DMS 273 treated with DMSO at 0.1 percent for 48 hours (cell line): ENCODE measurements around the gene NUPR1.
A peak's percentile ranks its signal among the peaks of the same experiment; 100 is the strongest.
"Not testable (repeated sequence)": the region's sequence is repeated elsewhere in the genome, so short reads cannot be mapped to it uniquely, and the experiment has no call there.

Experiments used
- DNase-seq: peaks from one replicate; lab custom pipeline; 2025; lab: John Stamatoyannopoulos, UW

NUPR1 gene

GRCh38 chr16:28498666-28499381 is 40.0 kb downstream of the NUPR1 start:
- no peak for DNase-seq

- DNase-seq, result no peak
Measured at GRCh38 chr16:28497861-28498599, 40.7 kb downstream of the NUPR1 start.

GRCh38 chr16:28497386-28497785 is 41.4 kb downstream of the NUPR1 start:
- DNase-seq, result no peak

GRCh38 chr16:28496844-28497243 is 41.9 kb downstream of the NUPR1 start:
- DNase-seq, result no peak

GRCh38 chr16:28495795-28496749 is 42.7 kb downstream of the NUPR1 start:
- DNase-seq, result no peak

GRCh38 chr16:28495098-28495793 is 43.5 kb downstream of the NUPR1 start:
- DNase-seq, result no peak

GRCh38 chr16:28494121-28494851 is 44.5 kb downstream of the NUPR1 start, which contains the start of gene APOBR:
Gene APOBR (plus strand): TSS chr16:28494643. CDS start chr16:28494682, 39 bp downstream.
- no peak for DNase-seq

- no peak for DNase-seq
Measured at GRCh38 chr16:28492511-28492910, 46.3 kb downstream of the NUPR1 start.

GRCh38 chr16:28491970-28492474 is 46.8 kb downstream of the NUPR1 start, which contains the start of gene CLN3:
Gene CLN3 (minus strand): TSS chr16:28492074. CDS start chr16:28491759, 315 bp downstream.
- peak; percentile 82 for DNase-seq

- DNase-seq, result no peak
Measured at GRCh38 chr16:28491230-28491969, 47.4 kb downstream of the NUPR1 start.

GRCh38 chr16:28486266-28486665 is 52.5 kb downstream of the NUPR1 start:
- no peak for DNase-seq

- DNase-seq, result not testable (repeated sequence)
Measured at GRCh38 chr16:28483361-28483760, 55.4 kb downstream of the NUPR1 start.
